Heart left ventricle (tissue), 16 donors: ENCODE data around the gene GABRB1. TPM values are rescaled to one million over a fixed set of nuclear protein-coding genes. Genes with fewer than 3 reads are reported as not detected.

ENCODE experiments used
- ATAC-seq, 4 donors: fragments of 200-7000 bp; cut with Tn5 transposase; one replicate each; pipeline ENCODE4 v1.9.1; 2020 to 2022; ENCODE audit warnings: moderate library complexity in 4 of 4, mild to moderate bottlenecking in 3 of 4, moderate number of reproducible peaks in 1 of 4
- DNase-seq, 5 donors: peaks; one replicate each; pipeline ENCODE4 v3.0.0-alpha.2; 2020
- H3K27ac ChIP-seq, 12 donors: fragments of 200-600 bp; sonication (generic) in 4 of 12; one replicate each; pipeline versions ENCODE4 v1.5.0 to v1.8.0; 2016 to 2022; ENCODE audit warnings: mild to moderate bottlenecking in 2 of 12
- H3K27me3 ChIP-seq, 9 donors: fragments of 200-600 bp; sonication (generic) in 2 of 9; one replicate each; pipeline versions ENCODE4 v1.5.1 to v1.8.0; 2016 to 2022; ENCODE audit warnings: mild to moderate bottlenecking in 3 of 9
- H3K36me3 ChIP-seq, 9 donors: fragments of 200-600 bp; sonication (generic) in 2 of 9; one replicate each; pipeline versions ENCODE4 v1.5.0 to v1.8.0; 2018 to 2022; ENCODE audit warnings: mild to moderate bottlenecking in 2 of 9
- H3K4me1 ChIP-seq, 12 donors: fragments of 200-600 bp; sonication (generic) in 4 of 12; one replicate each; pipeline versions ENCODE4 v1.5.0 to v1.8.0; 2016 to 2022; ENCODE audit warnings: mild to moderate bottlenecking in 3 of 12
- H3K4me3 ChIP-seq, 12 donors: fragments of 200-600 bp; sonication (generic) in 4 of 12; one replicate each; pipeline versions ENCODE4 v1.5.0 to v1.8.0; 2017 to 2022; ENCODE audit warnings: mild to moderate bottlenecking in 9 of 12, moderate library complexity in 4 of 12
- H3K9me3 ChIP-seq, 12 donors: fragments of 200-600 bp; sonication (generic) in 4 of 12; one replicate each; pipeline versions ENCODE4 v1.5.0 to v1.8.0; 2016 to 2022; ENCODE audit warnings: mild to moderate bottlenecking in 1 of 12
- POLR2A ChIP-seq, 2 donors: fragments of 450-650 bp; IDR thresholded peaks; one replicate each; pipeline ENCODE4 v1.6.1; 2017; ENCODE audit warnings: antibody characterized with exemption in 2 of 2, mild to moderate bottlenecking in 2 of 2, moderate library complexity in 2 of 2
- WGBS, 4 donors: extraction: QIAGEN DNeasy Blood & Tissue Kit in 2 of 4; methylation state at CpG; one replicate each; pipeline versions ENCODE4 v1.1.5 to v1.1.7; 2013 to 2018; 5-methylcytosine and 5-hydroxymethylcytosine counted together
- intact Hi-C, 10 donors: fragments of 100-400 bp; cut with DNase I; formaldehyde crosslinking; loops; one replicate each; pipeline versions ENCODE4 v1.11.1 to v1.14.2; 2022
- polyA plus RNA-seq, 2 donors: library from polyadenylated mRNA; stranded (reverse); fragments of 200-250 nt; gene quantifications; one replicate each; pipeline ENCODE4 v1.2.3, GENCODE V29; 2013
- total RNA-seq, 9 donors: library from RNA; depleted of rRNA in 2 of 9; stranded (reverse); fragments of >200 nt in 2 of 9; fragmentation: NEBNext Ultra II Directional in 3 of 9; extraction: Animal tissue kit (Norgen Biotek cat#: 25700) in 3 of 9; gene quantifications; one replicate each; pipeline versions ENCODE4 v1.1.0 to v1.2.4, GENCODE V29; 2016 to 2023
- TF ChIP-seq, protein P1 (sequence below), 12 donors: fragments of 200-600 bp; sonication (generic) in 4 of 12; IDR thresholded peaks; one replicate each; pipeline versions ENCODE4 v1.5.0 to v1.8.0; 2018 to 2022; ENCODE audit warnings: antibody characterized with exemption in 12 of 12, mild to moderate bottlenecking in 5 of 12
- donor health status: ischemic (EF 13 %, LVEDD 7.1; RV severe dilation, severe dysfunction).
- donor health status: healthy with polysubstance abuse.
- donor health status: DM: no; HTN: yes; CAD: no.
- donor health status: DM: no; HTN: no; CAD: no.
- donor health status: ischemic (EF 25% LVEDD 6.9; RV normal size, moderate dysfunction).
- donor health status: ischemic (EF 25% LVEDD 5.7; RV mildly dilated, moderate dysfunction).
- donor health status: healthy.
- donor health status: DM: yes; HTN: yes; CAD: no.
- donor health status: ischemic (EF 35%, LVEDD 5.7; RV mildly dilated, moderate dysfunction).
- donor health status: nonischemic (EF 11% LVEDD 7.7; RV severe dilation, severe dysfunction).
- donor health status: DM: yes; HTN: yes; CAD: no.
- donor health status: PGD.
- donor health status: ischemic (EF 29% LVEDD 5.4; RV normal size, mild dysfunction).
- donor health status: nonischemic (EF 23%, LVEDD 6.1; RV moderate dilation, normal function).

GABRB1 gene
- total and polyA plus RNA-seq, 11 donors, result 1.0 to 13.6 (median 4.5) TPM

DNA sequence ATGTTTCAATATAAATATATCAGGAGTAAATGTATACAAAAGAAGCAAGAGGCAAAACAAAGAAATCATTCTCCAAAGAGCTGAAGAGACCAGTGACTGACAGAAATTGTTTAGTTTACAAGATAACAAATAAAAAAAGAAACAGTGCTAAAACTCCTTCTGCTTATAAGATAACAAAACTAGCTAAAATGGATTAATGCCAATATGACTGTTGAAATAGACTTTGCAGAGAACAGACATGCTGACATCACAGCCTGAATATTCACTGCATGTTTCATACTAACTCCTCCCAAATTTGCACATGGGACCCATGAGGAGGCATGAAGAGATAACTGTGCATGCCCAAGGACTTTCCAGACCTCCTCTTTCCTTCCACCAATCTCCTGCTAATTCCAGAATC lies 31.8 kb upstream of the GABRB1 start:
- ATAC-seq (peak in 3 of 4 donors; percentile 38 to 55 (median 50)), DNase-seq (no peak)
- H3K4me3 ChIP-seq, result no peak overlapping the region
- H3K36me3 ChIP-seq, result no peaks in the 10 kb centered on the region
- peaks cover 0 to 9% (median 0%) of the 10 kb centered on the region in 9 donors for H3K27me3 ChIP-seq
- H3K27ac ChIP-seq, result peak overlapping the region in 7 of 12 donors; percentile 8 to 51 (median 37)
- intact Hi-C loops, result no loop called here
- H3K9me3 ChIP-seq, result no peaks in the 10 kb centered on the region
- TF ChIP-seq, protein P1, sequence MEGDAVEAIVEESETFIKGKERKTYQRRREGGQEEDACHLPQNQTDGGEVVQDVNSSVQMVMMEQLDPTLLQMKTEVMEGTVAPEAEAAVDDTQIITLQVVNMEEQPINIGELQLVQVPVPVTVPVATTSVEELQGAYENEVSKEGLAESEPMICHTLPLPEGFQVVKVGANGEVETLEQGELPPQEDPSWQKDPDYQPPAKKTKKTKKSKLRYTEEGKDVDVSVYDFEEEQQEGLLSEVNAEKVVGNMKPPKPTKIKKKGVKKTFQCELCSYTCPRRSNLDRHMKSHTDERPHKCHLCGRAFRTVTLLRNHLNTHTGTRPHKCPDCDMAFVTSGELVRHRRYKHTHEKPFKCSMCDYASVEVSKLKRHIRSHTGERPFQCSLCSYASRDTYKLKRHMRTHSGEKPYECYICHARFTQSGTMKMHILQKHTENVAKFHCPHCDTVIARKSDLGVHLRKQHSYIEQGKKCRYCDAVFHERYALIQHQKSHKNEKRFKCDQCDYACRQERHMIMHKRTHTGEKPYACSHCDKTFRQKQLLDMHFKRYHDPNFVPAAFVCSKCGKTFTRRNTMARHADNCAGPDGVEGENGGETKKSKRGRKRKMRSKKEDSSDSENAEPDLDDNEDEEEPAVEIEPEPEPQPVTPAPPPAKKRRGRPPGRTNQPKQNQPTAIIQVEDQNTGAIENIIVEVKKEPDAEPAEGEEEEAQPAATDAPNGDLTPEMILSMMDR (IDR thresholded peaks at IDR 0.05), result no peak
- no peak for TF ChIP-seq POLR2A (IDR thresholded peaks at IDR 0.05)
- peaks cover 0 to 12% (median 0%) of the 10 kb centered on the region in 12 donors for H3K4me1 ChIP-seq

DNA sequence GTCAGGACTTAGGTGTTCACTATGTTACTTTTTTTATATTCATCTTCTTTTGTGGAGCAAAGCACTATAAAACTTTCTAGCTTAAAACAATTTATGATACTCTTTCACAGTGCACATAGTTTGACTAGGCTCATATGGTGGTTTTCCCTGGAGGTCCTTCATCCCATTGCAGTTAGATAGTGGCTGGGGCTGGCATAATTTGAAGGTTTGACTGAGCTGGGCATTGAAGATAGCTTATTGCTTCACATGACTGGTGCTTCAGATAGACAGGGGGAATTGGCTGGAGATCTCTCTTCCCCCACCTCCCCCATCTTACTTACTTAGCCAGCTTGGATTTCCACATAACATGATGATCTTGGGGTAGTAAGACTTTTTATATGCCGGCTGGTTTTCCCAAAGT lies 31.0 kb upstream of the GABRB1 start:
- no peak for DNase-seq
- intact Hi-C loops, result loop anchor here in 4 of 10 donors (5.0 to 10.0 kb wide), 3 partner anchors 58 to 156 kb away; no protein-coding TSS in a partner anchor
- Histone ChIP-seq H3K4me1 (peaks cover 0 to 12% (median 0%) of the 10 kb centered on the region in 12 donors), H3K4me3 (no peak overlapping the region), H3K27ac (peak overlapping the region in 2 of 12 donors; percentile 41 to 51), H3K27me3 (peaks cover 0 to under 1% (median 0%) of the 10 kb centered on the region in 9 donors), H3K36me3 (no peaks in the 10 kb centered on the region), H3K9me3 (no peaks in the 10 kb centered on the region)
- TF ChIP-seq, protein P1 (IDR thresholded peaks at IDR 0.05), result no peak
- TF ChIP-seq POLR2A (IDR thresholded peaks at IDR 0.05), result no peak
- WGBS, 4 donors, result 85 to 96% (median 89%) methylated on average over 1 of the region's 1 CpG
- no peak for ATAC-seq

DNA sequence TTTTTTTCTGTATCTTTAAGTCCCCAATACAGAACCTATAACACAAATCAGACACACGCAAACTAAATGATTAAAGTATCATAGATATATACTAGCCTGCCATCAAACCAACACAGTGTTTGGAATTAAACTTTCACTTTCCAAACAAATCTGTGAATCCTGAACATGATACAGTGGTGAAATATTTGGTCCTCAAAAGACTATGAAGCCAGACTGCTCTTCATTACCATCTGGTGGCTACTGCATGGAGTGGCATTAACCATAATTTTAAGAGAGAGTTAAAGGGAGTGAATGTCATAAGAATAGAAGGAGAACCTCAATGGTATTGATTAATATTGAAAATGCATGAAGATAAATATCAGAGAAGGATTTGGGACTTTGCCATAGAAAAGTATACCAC lies 28.8 kb upstream of the GABRB1 start:
- DNase-seq (no peak), ATAC-seq (peak in 2 of 4 donors; percentile 71 to 72)
- Histone ChIP-seq H3K36me3 (no peaks in the 10 kb centered on the region), H3K9me3 (no peaks in the 10 kb centered on the region), H3K27ac (no peak overlapping the region), H3K27me3 (no peaks in the 10 kb centered on the region), H3K4me1 (peaks cover 0 to 12% (median 0%) of the 10 kb centered on the region in 12 donors), H3K4me3 (no peak overlapping the region)
- TF ChIP-seq, protein P1 (IDR thresholded peaks at IDR 0.05), result peak in 9 of 12 donors; percentile 10 to 58 (median 44)
- no peak for TF ChIP-seq POLR2A (IDR thresholded peaks at IDR 0.05)
- intact Hi-C loops, result loop anchor here in 6 of 10 donors (1.0 to 10.0 kb wide), 5 partner anchors 60 to 158 kb away; no protein-coding TSS in a partner anchor
- WGBS, 4 donors, result 64 to 89% (median 80%) methylated on average over 1 of the region's 1 CpG

DNA sequence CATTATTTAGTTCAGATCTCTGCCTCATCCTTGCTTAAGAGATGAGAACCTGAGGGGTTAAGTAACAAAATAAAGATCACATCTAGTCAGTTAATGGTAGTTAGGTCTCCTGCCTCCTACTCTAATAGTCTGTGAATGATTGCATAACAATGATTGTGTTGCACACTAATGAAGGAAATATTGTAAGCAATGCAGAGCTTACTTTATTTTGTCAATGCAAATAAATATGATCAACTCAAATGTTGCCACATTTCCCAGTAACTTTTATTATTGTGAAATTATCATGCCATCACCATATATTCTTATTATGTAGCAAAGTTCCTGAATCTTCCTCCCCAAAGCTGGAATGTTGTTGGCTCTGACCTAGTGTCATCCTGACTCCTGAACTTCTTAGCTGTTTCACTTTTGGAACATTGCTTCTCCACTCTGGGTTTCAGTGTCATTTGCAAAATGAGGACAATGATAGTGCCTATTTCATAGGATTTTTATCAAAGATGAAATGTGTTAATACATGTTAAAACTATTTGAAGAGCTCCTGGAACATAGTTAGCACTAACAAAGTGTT lies 20.9 kb upstream of the GABRB1 start:
- peak overlapping the region in 8 of 12 donors; percentile 37 to 66 (median 50) for H3K27ac ChIP-seq
- DNase-seq, result no peak

More for the DNA sequence above, 20.9 kb upstream of the GABRB1 start:
- TF ChIP-seq POLR2A (IDR thresholded peaks at IDR 0.05), result no peak
- TF ChIP-seq, protein P1 (IDR thresholded peaks at IDR 0.05), result no peak
- Histone ChIP-seq H3K36me3 (no peaks in the 10 kb centered on the region), H3K4me1 (peaks cover 0 to 16% (median 3%) of the 10 kb centered on the region in 12 donors), H3K9me3 (peaks cover 0 to 6% (median 0%) of the 10 kb centered on the region in 12 donors), H3K27me3 (no peaks in the 10 kb centered on the region), H3K4me3 (peak overlapping the region in 5 of 12 donors; percentile 3 to 27 (median 16))
- ATAC-seq, result peak in 1 of 4 donors; percentile 22
- intact Hi-C loops, result no loop called here
